GM12878 (cell line): Measurements from ENCODE around the gene PRSS8. TPM values are rescaled to one million over a fixed set of nuclear protein-coding genes. Genes with fewer than 3 reads are reported as not detected.

Source experiments
- ATAC-seq: fragments of 200-7000 bp; cut with Tn5 transposase; 3 replicates; pipeline ENCODE4 v1.9.1; 2020; ENCODE audit warnings: mild to moderate bottlenecking, moderate library complexity
- BruUV-seq: library from RNA; stranded (reverse); fragments of 400-500 nt; replicated peaks from 2 replicates; lab custom pipeline; 2021; lab: Mats Ljungman, UMichigan
- CTCF ChIA-PET: fragments of 300-600 bp; sonication (Branson Sonifier 250); formaldehyde crosslinking; extraction: SDS; loops from one replicate; lab custom pipeline; 2021; ENCODE audit warnings: inconsistent platforms; lab: Yijun Ruan, JAX
- POLR2A ChIA-PET: fragments of 350-600 bp; formaldehyde crosslinking; extraction: SDS; loops from one replicate; lab custom pipeline; 2021; ENCODE audit warnings: inconsistent platforms; lab: Charles Lee
- RAD21 ChIA-PET: fragments of 300-600 bp; sonication (Branson Sonifier 250); formaldehyde crosslinking; loops from one replicate; lab custom pipeline; 2023; ENCODE audit warnings: antibody characterized with exemption; ENCODE audit not compliant: unreplicated experiment; lab: Charles Lee
- SMC1A ChIA-PET: fragments of 300-600 bp; sonication (Branson Sonifier 250); formaldehyde crosslinking; loops from one replicate; lab custom pipeline; 2023; ENCODE audit not compliant: unreplicated experiment, uncharacterized antibody; lab: Charles Lee
- DNase-seq: peaks from one replicate; pipeline ENCODE4 v3.0.0-alpha.2; 2011; ENCODE audit warnings: low read depth, low spot score
- FAIRE-seq: peaks from 3 replicates; lab custom pipeline; 2011; peaks lifted over from hg19 to GRCh38; lab: Jason Lieb, UNC
- H2AFZ ChIP-seq: 2 replicates; pipeline ENCODE4 v1.6.0; 2011; ENCODE audit warnings: low read depth, low read length, control low read depth; ENCODE audit not compliant: control insufficient read depth
- H3K27ac ChIP-seq: 2 replicates; pipeline ENCODE4 v1.5.1; 2011; ENCODE audit warnings: control low read depth; ENCODE audit not compliant: control insufficient read depth, insufficient read depth
- H3K27me3 ChIP-seq, 2 experiments: replicated peaks in 1 of 2; 2 replicates each; pipeline versions ENCODE4 v1.6.0 to v1.6.1; 2011; ENCODE audit warnings: low read length in 1 of 2; ENCODE audit not compliant: control insufficient read depth in 2 of 2, insufficient read depth in 2 of 2
- H3K36me3 ChIP-seq, 2 experiments: 2 replicates each; pipeline ENCODE4 v1.5.1; 2011; ENCODE audit warnings: low read length in 1 of 2; ENCODE audit not compliant: control insufficient read depth in 2 of 2, insufficient read depth in 2 of 2
- H3K4me1 ChIP-seq: 2 replicates; pipeline ENCODE4 v1.6.1; 2011; ENCODE audit warnings: mild to moderate bottlenecking, low read length, moderate library complexity, mixed read lengths; ENCODE audit not compliant: control insufficient read depth, insufficient read depth
- H3K4me2 ChIP-seq: 2 replicates; pipeline ENCODE4 v1.6.0; 2011; ENCODE audit warnings: control low read depth; ENCODE audit not compliant: control insufficient read depth, insufficient read depth
- H3K4me3 ChIP-seq: fragments of 200-600 bp; sonication (generic); 2 replicates; pipeline ENCODE4 v1.5.1; 2016
- H3K79me2 ChIP-seq: 2 replicates; pipeline ENCODE4 v1.6.0; 2011; ENCODE audit warnings: low read length; ENCODE audit not compliant: control insufficient read depth, insufficient read depth
- H3K9ac ChIP-seq: 2 replicates; pipeline ENCODE4 v1.8.0; 2011; ENCODE audit warnings: low read length, control low read depth, mixed read lengths; ENCODE audit not compliant: control insufficient read depth, insufficient read depth
- H3K9me3 ChIP-seq: replicated peaks from 3 replicates; pipeline ENCODE4 v1.5.1; 2011; ENCODE audit warnings: mild to moderate bottlenecking, low read length; ENCODE audit not compliant: control insufficient read depth, insufficient read depth
- H4K20me1 ChIP-seq: 2 replicates; pipeline ENCODE4 v1.6.0; 2011; ENCODE audit not compliant: control insufficient read depth, insufficient read depth
- BCL3 ChIP-seq: IDR thresholded peaks from 2 replicates; pipeline ENCODE4 v1.6.1; 2011; ENCODE audit warnings: borderline replicate concordance, low read depth, mild to moderate bottlenecking, moderate library complexity, low read length; ENCODE audit not compliant: insufficient read depth, poor library complexity, severe bottlenecking
- BMI1 ChIP-seq: fragments of 450-650 bp; IDR thresholded peaks from 2 replicates; pipeline ENCODE4 v1.6.1; 2016; ENCODE audit warnings: mild to moderate bottlenecking, moderate library complexity, borderline replicate concordance
- CEBPZ ChIP-seq: fragments of 150-350 bp; IDR thresholded peaks from 2 replicates; pipeline ENCODE4 v1.6.1; 2016; ENCODE audit warnings: low read depth, low read length
- MEF2A ChIP-seq: IDR thresholded peaks from 2 replicates; pipeline ENCODE4 v1.6.1; 2011; ENCODE audit warnings: low read depth, mild to moderate bottlenecking, low read length, moderate library complexity; ENCODE audit not compliant: insufficient read depth
- MEF2B ChIP-seq: fragments of 450-650 bp; IDR thresholded peaks from 2 replicates; pipeline ENCODE4 v1.6.1; 2018; ENCODE audit warnings: mild to moderate bottlenecking, moderate library complexity; ENCODE audit not compliant: partially characterized antibody, poor library complexity, severe bottlenecking
- MTA3 ChIP-seq: IDR thresholded peaks from 2 replicates; pipeline ENCODE4 v1.6.1; 2012; ENCODE audit warnings: low read length, inconsistent platforms, borderline replicate concordance
- PAX5 ChIP-seq: IDR thresholded peaks from 2 replicates; pipeline ENCODE4 v1.6.1; 2011; ENCODE audit warnings: low read depth, low read length, borderline replicate concordance
- REST ChIP-seq: IDR thresholded peaks from 2 replicates; pipeline ENCODE4 v1.6.1; 2012; ENCODE audit warnings: mild to moderate bottlenecking, low read depth, low read length
- SMAD1 ChIP-seq: fragments of 450-650 bp; IDR thresholded peaks from 2 replicates; pipeline ENCODE4 v1.6.1; 2018; ENCODE audit warnings: mild to moderate bottlenecking, low read depth; ENCODE audit not compliant: partially characterized antibody
- WGBS: methylation state at CpG from one replicate; pipeline ENCODE4 v1.1.6; 2016; ENCODE audit warnings: low lambda C conversion rate; ENCODE audit not compliant: insufficient replicate concordance, insufficient coverage; ENCODE audit errors: missing lambda C conversion rate; 5-methylcytosine and 5-hydroxymethylcytosine counted together
- in situ Hi-C: fragments of 300-500 bp; cut with MboI; formaldehyde crosslinking; loops from 9 replicates; pipeline ENCODE4 v1.14.3; 2018; ENCODE audit warnings: mixed read lengths
- intact Hi-C: fragments of 100-400 bp; cut with micrococcal nuclease; formaldehyde crosslinking; loops from one replicate; pipeline ENCODE4 v1.14.2; 2022; ENCODE audit not compliant: unreplicated experiment
- polyA plus RNA-seq, 11 experiments: library from polyadenylated mRNA; depleted of rRNA in 4 of 11; unstranded in 6 of 11; stranded (reverse) in 5 of 11; fragments of >200 nt; fragmentation: Nextera tagmentation in 4 of 11; fragmentation: Illumina TruSeq in 1 of 11; extraction: Ambion mirVana in 4 of 11; extraction: Trizol in 1 of 11; gene quantifications; 1 replicate in 1 of 11; 2 replicates in 10 of 11; pipeline versions ENCODE4 v1.2.1 to v1.2.3, GENCODE V29; 2011 to 2016; ENCODE audit warnings: inconsistent platforms in 2 of 11, missing spikeins in 2 of 11, low read depth in 1 of 11
- total RNA-seq, 4 experiments: library from RNA; depleted of rRNA in 3 of 4; stranded (reverse); fragments of >200 nt in 3 of 4; fragmentation: Illumina TruSeq in 1 of 4; extraction: Trizol in 1 of 4; gene quantifications; 2 replicates each; pipeline versions ENCODE4 v1.2.1 to v1.2.3, GENCODE V29; 2013 to 2021

PRSS8 gene
- total and polyA plus RNA-seq, 10 of the 15 experiments (the other 5 are each of a cell fraction or from before 2014, with no cell fraction given) = 0.33 to 0.58 TPM; not detected in 8

- no peak for FAIRE-seq
- no peaks in the 10 kb centered on the region for H3K27me3 ChIP-seq
- WGBS = 97% methylated on average over 5 of the region's 5 CpGs
- H3K9ac ChIP-seq = no peak overlapping the region
- RAD21 ChIA-PET = interaction anchor here (0.8 to 2.4 kb wide), 7 partner anchors 19 to 351 kb away, joined by 3 to 8 read pairs (median 5); partner anchors contain the start of genes ZNF646, ZNF668 and ZNF843
- H3K79me2 ChIP-seq = peaks cover 20% of the 10 kb centered on the region
- H3K4me3 ChIP-seq = no peak overlapping the region
- BruUV-seq = no TSS peak
- H3K4me2 ChIP-seq = no peak overlapping the region
- SMC1A ChIA-PET = interaction anchor here (0.7 to 2.1 kb wide), 8 partner anchors 18 to 364 kb away, joined by 3 to 11 read pairs (median 4); partner anchors contain the start of genes HSD3B7, ZNF646 and ZNF668
- CTCF ChIA-PET = interaction anchor here (0.8 to 2.6 kb wide), 13 partner anchors 15 to 351 kb away, joined by 3 to 15 read pairs (median 5); partner anchors contain the start of genes BCKDK, HSD3B7, ZNF646 and ZNF843
- peaks cover 2% of the 10 kb centered on the region in 2 experiments; a peak in 3 of 4 replicates for H3K36me3 ChIP-seq
- H3K27ac ChIP-seq = no peak overlapping the region
- no peaks in the 10 kb centered on the region for H3K9me3 ChIP-seq
- no peak overlapping the region for H2AFZ ChIP-seq
- peaks cover 8% of the 10 kb centered on the region for H3K4me1 ChIP-seq
- ATAC-seq = no peak
- no peaks in the 10 kb centered on the region for H4K20me1 ChIP-seq
- POLR2A ChIA-PET = interaction anchor here (0.6 to 1.6 kb wide), 8 partner anchors 9 to 785 kb away, joined by 3 to 14 read pairs (median 5); partner anchors contain the start of genes ZNF646 and ZNF668
- intact Hi-C loops (loop anchor here (5.0 to 10.0 kb wide), 2 partner anchors 138 to 350 kb away; partner anchors contain the start of genes SETD1A and ZNF843), in situ Hi-C loops (no loop called here)
- DNase-seq = no peak
- TF ChIP-seq MTA3 = no peak
- no peak for TF ChIP-seq MEF2A
- no peak for TF ChIP-seq MEF2B
- TF ChIP-seq BMI1 = no peak
- no peak for TF ChIP-seq SMAD1
- no peak for TF ChIP-seq REST
- TF ChIP-seq CEBPZ = no peak
- no peak for TF ChIP-seq PAX5
- no peak for TF ChIP-seq BCL3
Measured at GRCh38 chr16:31092330-31092729, 43.2 kb downstream of the PRSS8 start.
